HEK293 (cell line): ENCODE data around the gene NEK8.
A peak's percentile ranks its signal among the peaks of the same experiment; 100 is the strongest.

Experiments used
- CTCF ChIA-PET: fragments of 350-600 bp; formaldehyde crosslinking; extraction: SDS; loops from one replicate; lab custom pipeline; 2021; ENCODE audit warnings: antibody characterized with exemption; lab: Yijun Ruan, JAX
- POLR2A ChIA-PET: fragments of 300-600 bp; formaldehyde crosslinking; extraction: SDS; loops from one replicate; lab custom pipeline; 2020; ENCODE audit warnings: antibody characterized with exemption, inconsistent platforms; lab: Yijun Ruan, JAX
- H3K27ac ChIP-seq: fragments of 200-500 bp; sonication (Bioruptor generic); 2 replicates; pipeline ENCODE4 v1.5.1; 2014; ENCODE audit warnings: low read depth, low read length, control low read depth, inconsistent platforms; ENCODE audit errors: extremely low read depth
- H3K36me3 ChIP-seq, 2 experiments: fragments of 200-500 bp in 1 of 2; sonication (Bioruptor generic) in 1 of 2; 1 replicate in 1 of 2; 2 replicates in 1 of 2; pipeline ENCODE4 v1.5.1; 2014 to 2017; ENCODE audit warnings: inconsistent platforms in 2 of 2, low read length in 2 of 2; ENCODE audit not compliant: control insufficient read depth in 2 of 2, insufficient read depth in 1 of 2
- H3K4me1 ChIP-seq: fragments of 200-500 bp; sonication (Bioruptor generic); 2 replicates; pipeline ENCODE4 v1.5.1; 2014; ENCODE audit warnings: mild to moderate bottlenecking, low read length, inconsistent platforms; ENCODE audit not compliant: control insufficient read depth, insufficient read depth
- H3K4me3 ChIP-seq: 2 replicates; pipeline ENCODE4 v1.5.1; 2011; ENCODE audit warnings: low read depth, mild to moderate bottlenecking, control low read depth, low read length, moderate library complexity
- H3K9me3 ChIP-seq: fragments of 200-500 bp; sonication (Bioruptor generic); 2 replicates; pipeline ENCODE4 v1.5.1; 2014; ENCODE audit warnings: low read depth, low read length, inconsistent platforms; ENCODE audit not compliant: control insufficient read depth, insufficient read depth
- BCL6B ChIP-seq: fragments of 450-650 bp; formaldehyde crosslinking; IDR thresholded peaks from 2 replicates; pipeline ENCODE4 v1.5.1; 2017; ENCODE audit warnings: missing biosample characterization, missing genetic modification characterization
- GLIS1 ChIP-seq: fragments of 450-650 bp; formaldehyde crosslinking; IDR thresholded peaks from 2 replicates; pipeline ENCODE4 v1.5.1; 2016; ENCODE audit warnings: missing biosample characterization, missing genetic modification characterization
- KLF1 ChIP-seq: fragments of 450-650 bp; formaldehyde crosslinking; IDR thresholded peaks from 2 replicates; pipeline ENCODE4 v1.5.1; 2016; ENCODE audit warnings: missing biosample characterization, missing genetic modification characterization
- PRDM10 ChIP-seq: fragments of 450-650 bp; formaldehyde crosslinking; IDR thresholded peaks from 2 replicates; pipeline ENCODE4 v1.5.1; 2016; ENCODE audit warnings: missing biosample characterization, missing genetic modification characterization
- TRIM28 ChIP-seq: IDR thresholded peaks from 2 replicates; pipeline ENCODE4 v1.6.1; 2011; ENCODE audit warnings: low read length, control low read depth, borderline replicate concordance
- ZBTB17 ChIP-seq: fragments of 450-650 bp; formaldehyde crosslinking; IDR thresholded peaks from 2 replicates; pipeline ENCODE4 v1.5.1; 2016; ENCODE audit warnings: missing biosample characterization, missing genetic modification characterization
- ZBTB8A ChIP-seq: fragments of 450-650 bp; formaldehyde crosslinking; IDR thresholded peaks from 2 replicates; pipeline ENCODE4 v1.5.1; 2016; ENCODE audit warnings: missing biosample characterization, missing genetic modification characterization
- ZNF112 ChIP-seq: fragments of 450-650 bp; formaldehyde crosslinking; IDR thresholded peaks from 2 replicates; pipeline ENCODE4 v1.5.0; 2017; ENCODE audit warnings: missing biosample characterization, missing genetic modification characterization
- ZNF121 ChIP-seq: fragments of 450-650 bp; formaldehyde crosslinking; IDR thresholded peaks from 2 replicates; pipeline ENCODE4 v1.5.1; 2016; ENCODE audit warnings: missing biosample characterization, missing genetic modification characterization
- ZNF133 ChIP-seq: fragments of 450-650 bp; formaldehyde crosslinking; IDR thresholded peaks from 2 replicates; pipeline ENCODE4 v1.5.1; 2016; ENCODE audit warnings: missing biosample characterization, missing genetic modification characterization
- ZNF266 ChIP-seq: fragments of 450-650 bp; formaldehyde crosslinking; IDR thresholded peaks from 2 replicates; pipeline ENCODE4 v1.5.1; 2016; ENCODE audit warnings: missing biosample characterization, missing genetic modification characterization, low read depth
- ZNF280C ChIP-seq: fragments of 450-650 bp; formaldehyde crosslinking; IDR thresholded peaks from 2 replicates; pipeline ENCODE4 v1.5.1; 2016; ENCODE audit warnings: missing biosample characterization, missing genetic modification characterization
- ZNF37A ChIP-seq: fragments of 450-650 bp; IDR thresholded peaks from 2 replicates; pipeline ENCODE4 v1.5.1; 2018; ENCODE audit warnings: missing biosample characterization, missing genetic modification characterization
- ZNF398 ChIP-seq: fragments of 450-650 bp; formaldehyde crosslinking; IDR thresholded peaks from 2 replicates; pipeline ENCODE4 v1.5.1; 2017; ENCODE audit warnings: missing biosample characterization, missing genetic modification characterization
- ZNF501 ChIP-seq: fragments of 450-650 bp; formaldehyde crosslinking; IDR thresholded peaks from 2 replicates; pipeline ENCODE4 v1.5.1; 2016; ENCODE audit warnings: missing biosample characterization, missing genetic modification characterization
- ZNF529 ChIP-seq: fragments of 450-650 bp; formaldehyde crosslinking; IDR thresholded peaks from 2 replicates; pipeline ENCODE4 v1.5.1; 2017; ENCODE audit warnings: missing genetic modification characterization, missing biosample characterization; ENCODE audit not compliant: insufficient replicate concordance
- ZNF561 ChIP-seq: fragments of 450-650 bp; IDR thresholded peaks from 2 replicates; pipeline ENCODE4 v1.5.1; 2018; ENCODE audit warnings: missing biosample characterization, missing genetic modification characterization, borderline replicate concordance
- ZNF626 ChIP-seq: fragments of 450-650 bp; sonication (Bioruptor Pico); formaldehyde crosslinking; IDR thresholded peaks from 2 replicates; pipeline ENCODE4 v1.5.1; 2018; ENCODE audit warnings: missing biosample characterization, missing genetic modification characterization, inconsistent platforms
- ZNF654 ChIP-seq: fragments of 450-650 bp; formaldehyde crosslinking; IDR thresholded peaks from 2 replicates; pipeline ENCODE4 v1.5.1; 2016; ENCODE audit warnings: low read depth, missing biosample characterization, missing genetic modification characterization
- ZNF660 ChIP-seq: fragments of 450-650 bp; IDR thresholded peaks from 2 replicates; pipeline ENCODE4 v1.5.1; 2018; ENCODE audit warnings: missing biosample characterization, mild to moderate bottlenecking, missing genetic modification characterization
- ZNF664 ChIP-seq: fragments of 450-650 bp; formaldehyde crosslinking; IDR thresholded peaks from 2 replicates; pipeline ENCODE4 v1.5.1; 2016; ENCODE audit warnings: missing biosample characterization, missing genetic modification characterization
- ZNF692 ChIP-seq: fragments of 450-650 bp; formaldehyde crosslinking; IDR thresholded peaks from 2 replicates; pipeline ENCODE4 v1.5.1; 2016; ENCODE audit warnings: missing biosample characterization, missing genetic modification characterization
- ZNF701 ChIP-seq: fragments of 450-650 bp; formaldehyde crosslinking; IDR thresholded peaks from 2 replicates; pipeline ENCODE4 v1.5.1; 2016; ENCODE audit warnings: missing biosample characterization, missing genetic modification characterization
- ZNF791 ChIP-seq: fragments of 450-650 bp; formaldehyde crosslinking; IDR thresholded peaks from 2 replicates; pipeline ENCODE4 v1.5.1; 2016; ENCODE audit warnings: missing biosample characterization, missing genetic modification characterization
- ZNF830 ChIP-seq: fragments of 450-650 bp; IDR thresholded peaks from 2 replicates; pipeline ENCODE4 v1.5.0; 2018; ENCODE audit warnings: missing biosample characterization, missing genetic modification characterization, low read depth, mild to moderate bottlenecking, moderate library complexity

The NEK8 gene

GRCh38 chr17:28716740-28717577 lies 11.6 kb upstream of the NEK8 start:
- H3K27ac ChIP-seq: peak overlapping the region; percentile 95
- peaks cover 11% of the 10 kb centered on the region for H3K4me1 ChIP-seq
- H3K9me3 ChIP-seq: no peaks in the 10 kb centered on the region
- POLR2A ChIA-PET: interaction anchor here (0.8 to 3.7 kb wide), 8 partner anchors 10 to 118 kb away, joined by 3 to 38 read pairs (median 4); partner anchors contain the start of genes NEK8 and TLCD1
- peak overlapping the region; percentile 67 for H3K4me3 ChIP-seq
- CTCF ChIA-PET: interaction anchor here (0.6 to 2.6 kb wide), 10 partner anchors 10 to 400 kb away, joined by 3 to 16 read pairs (median 4); partner anchors contain the start of genes BLTP2, NEK8 and TLCD1
- H3K36me3 ChIP-seq: peaks cover 23 to 59% of the 10 kb centered on the region in 2 experiments; a peak in 2 of 3 replicates
- TF ChIP-seq ZNF701 (tag by site-specific recombination) (no peak), KLF1 (tag by site-specific recombination) (peak; percentile 92), ZNF626 (tag by site-specific recombination) (no peak), ZNF529 (tag by site-specific recombination) (no peak), ZNF398 (tag by site-specific recombination) (no peak), ZNF654 (tag by site-specific recombination) (no peak), GLIS1 (no peak), ZNF266 (no peak), ZNF121 (tag by site-specific recombination) (no peak), TRIM28 (no peak), ZNF37A (tag by site-specific recombination) (no peak), ZNF791 (no peak), ZNF660 (no peak), ZNF501 (tag by site-specific recombination) (0 out of 2 replicates have a peak, but pooled peaks have one; percentile 57), ZNF133 (no peak), ZNF692 (tag by site-specific recombination) (no peak), PRDM10 (tag by site-specific recombination) (no peak), ZNF280C (tag by site-specific recombination) (no peak), ZNF830 (tag by site-specific recombination) (no peak), ZBTB8A (peak; percentile 86), ZBTB17 (peak; percentile 38; the same call in 1 of the 2 replicates), ZNF561 (tag by site-specific recombination) (no peak), ZNF664 (tag by site-specific recombination) (no peak), ZNF112 (tag by site-specific recombination) (no peak), BCL6B (no peak)
